OCI-LY7 (cell line): ENCODE measurements around the gene SLC13A5.

Source experiments
- EZH2phosphoT487 ChIP-seq: fragments of 200-600 bp; sonication (generic); IDR thresholded peaks from 2 replicates; pipeline ENCODE4 v1.6.1; 2018; ENCODE audit warnings: low read depth, borderline replicate concordance, mild to moderate bottlenecking, mixed run types, antibody characterized with exemption, low read length, moderate library complexity, mixed read lengths
- TF ChIP-seq, protein P1 (sequence below): fragments of 200-600 bp; sonication (generic); conservative IDR thresholded peaks from 2 replicates; pipeline ENCODE4 v1.5.1; 2014; ENCODE audit warnings: mild to moderate bottlenecking, antibody characterized with exemption, low read length, moderate library complexity, mixed read lengths

GRCh38 chr17:6640536-6641246, 72.5 kb downstream of the SLC13A5 start, which contains the start of the genes KIAA0753 and TXNDC17:
- TF ChIP-seq, protein P1, sequence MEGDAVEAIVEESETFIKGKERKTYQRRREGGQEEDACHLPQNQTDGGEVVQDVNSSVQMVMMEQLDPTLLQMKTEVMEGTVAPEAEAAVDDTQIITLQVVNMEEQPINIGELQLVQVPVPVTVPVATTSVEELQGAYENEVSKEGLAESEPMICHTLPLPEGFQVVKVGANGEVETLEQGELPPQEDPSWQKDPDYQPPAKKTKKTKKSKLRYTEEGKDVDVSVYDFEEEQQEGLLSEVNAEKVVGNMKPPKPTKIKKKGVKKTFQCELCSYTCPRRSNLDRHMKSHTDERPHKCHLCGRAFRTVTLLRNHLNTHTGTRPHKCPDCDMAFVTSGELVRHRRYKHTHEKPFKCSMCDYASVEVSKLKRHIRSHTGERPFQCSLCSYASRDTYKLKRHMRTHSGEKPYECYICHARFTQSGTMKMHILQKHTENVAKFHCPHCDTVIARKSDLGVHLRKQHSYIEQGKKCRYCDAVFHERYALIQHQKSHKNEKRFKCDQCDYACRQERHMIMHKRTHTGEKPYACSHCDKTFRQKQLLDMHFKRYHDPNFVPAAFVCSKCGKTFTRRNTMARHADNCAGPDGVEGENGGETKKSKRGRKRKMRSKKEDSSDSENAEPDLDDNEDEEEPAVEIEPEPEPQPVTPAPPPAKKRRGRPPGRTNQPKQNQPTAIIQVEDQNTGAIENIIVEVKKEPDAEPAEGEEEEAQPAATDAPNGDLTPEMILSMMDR: no peak
- TF ChIP-seq EZH2phosphoT487: no peak
